ENCODE measurements around the gene ACACA. TPM values are rescaled to one million over a fixed set of nuclear protein-coding genes. Genes with fewer than 3 reads are reported as not detected.

The ACACA gene
- total and polyA plus RNA-seq, 9 of the 15 experiments (the other 6 are each of a cell fraction or from before 2014, with no cell fraction given) = 35.9 to 135 (median 88.4) TPM

- TF ChIP-seq RBM34 (IDR thresholded peaks at IDR 0.05; ENCODE audit: borderline replicate concordance, insufficient read depth, low read length) (no peak), ZNF518B (CRISPR knock-in tag; IDR thresholded peaks at IDR 0.05) (no peak), NUFIP1 (IDR thresholded peaks at IDR 0.05; ENCODE audit: partially characterized antibody) (no peak), ZNF507 (tag; conservative IDR thresholded peaks at IDR 0.05) (no peak), IFI16 (CRISPR knock-in tag; IDR thresholded peaks at IDR 0.05) (no peak), HNRNPUL1 (IDR thresholded peaks at IDR 0.05; ENCODE audit: low read length) (no peak), TGIF2 (CRISPR knock-in tag; IDR thresholded peaks at IDR 0.05) (no peak), TSHZ1 (CRISPR knock-in tag; IDR thresholded peaks at IDR 0.05) (no peak), STAT5B (CRISPR knock-in tag; IDR thresholded peaks at IDR 0.05) (no peak), FOXK1 (CRISPR knock-in tag; IDR thresholded peaks at IDR 0.05; ENCODE audit: borderline replicate concordance) (0 out of 2 replicates have a peak, but pooled peaks have one; percentile 52), DACH1 (IDR thresholded peaks at IDR 0.05; ENCODE audit: partially characterized antibody) (no peak), ZNF785 (CRISPR knock-in tag; IDR thresholded peaks at IDR 0.05) (no peak), SMAD1 (IDR thresholded peaks at IDR 0.05; ENCODE audit: low read depth, low read length, partially characterized antibody) (no peak), ARID3B (CRISPR knock-in tag; IDR thresholded peaks at IDR 0.05; ENCODE audit: borderline replicate concordance) (no peak), NR2F6 (CRISPR knock-in tag; IDR thresholded peaks at IDR 0.05) (no peak), POLR2AphosphoS5 (IDR thresholded peaks at IDR 0.05; ENCODE audit: control insufficient read depth, insufficient read depth, low read depth, low read length) (peak; percentile 46; the same call in 1 of the 2 replicates)
- TF ChIP-seq, protein P1, sequence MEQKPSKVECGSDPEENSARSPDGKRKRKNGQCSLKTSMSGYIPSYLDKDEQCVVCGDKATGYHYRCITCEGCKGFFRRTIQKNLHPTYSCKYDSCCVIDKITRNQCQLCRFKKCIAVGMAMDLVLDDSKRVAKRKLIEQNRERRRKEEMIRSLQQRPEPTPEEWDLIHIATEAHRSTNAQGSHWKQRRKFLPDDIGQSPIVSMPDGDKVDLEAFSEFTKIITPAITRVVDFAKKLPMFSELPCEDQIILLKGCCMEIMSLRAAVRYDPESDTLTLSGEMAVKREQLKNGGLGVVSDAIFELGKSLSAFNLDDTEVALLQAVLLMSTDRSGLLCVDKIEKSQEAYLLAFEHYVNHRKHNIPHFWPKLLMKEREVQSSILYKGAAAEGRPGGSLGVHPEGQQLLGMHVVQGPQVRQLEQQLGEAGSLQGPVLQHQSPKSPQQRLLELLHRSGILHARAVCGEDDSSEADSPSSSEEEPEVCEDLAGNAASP (IDR thresholded peaks at IDR 0.05) = no peak
Observed at GRCh38 chr17:37358098-37358829, 48.4 kb downstream of the ACACA start (continued).

All from K562 (cell line).